OCI-M1 (cell line): ENCODE results near the gene FATE1.
"Not testable (repeated sequence)": the region's sequence is repeated elsewhere in the genome, so short reads cannot be mapped to it uniquely, and the experiment has no call there.

Experiments used
- DNase-seq: peaks from one replicate; lab custom pipeline; 2025; lab: John Stamatoyannopoulos, UW

Gene FATE1, protein sequence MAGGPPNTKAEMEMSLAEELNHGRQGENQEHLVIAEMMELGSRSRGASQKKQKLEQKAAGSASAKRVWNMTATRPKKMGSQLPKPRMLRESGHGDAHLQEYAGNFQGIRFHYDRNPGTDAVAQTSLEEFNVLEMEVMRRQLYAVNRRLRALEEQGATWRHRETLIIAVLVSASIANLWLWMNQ

DNA sequence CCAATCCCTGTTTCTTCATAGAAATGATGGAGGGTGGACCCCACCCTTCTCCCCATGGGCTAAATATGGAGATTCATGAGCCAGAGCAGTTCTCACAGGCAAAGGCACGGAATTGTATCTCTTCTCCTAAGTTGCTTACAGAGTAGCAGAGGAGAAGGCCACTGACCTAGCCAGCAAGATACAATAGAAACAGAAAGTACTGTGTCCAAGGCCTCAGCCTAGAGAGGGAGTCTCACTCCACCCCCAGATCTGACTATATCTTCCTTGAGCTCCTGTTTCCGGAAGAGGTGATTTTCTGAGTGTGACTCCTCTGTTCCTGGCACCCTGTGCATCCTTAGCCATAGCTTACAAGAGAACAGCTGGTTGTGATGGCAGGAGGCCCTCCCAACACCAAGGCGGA, at the start of gene FATE1:
FATE1 (plus strand) TSS at position 284 of the 400 bp plus-strand sequence; CDS start at position 369, 85 bp downstream.
- no peak for DNase-seq

DNA sequence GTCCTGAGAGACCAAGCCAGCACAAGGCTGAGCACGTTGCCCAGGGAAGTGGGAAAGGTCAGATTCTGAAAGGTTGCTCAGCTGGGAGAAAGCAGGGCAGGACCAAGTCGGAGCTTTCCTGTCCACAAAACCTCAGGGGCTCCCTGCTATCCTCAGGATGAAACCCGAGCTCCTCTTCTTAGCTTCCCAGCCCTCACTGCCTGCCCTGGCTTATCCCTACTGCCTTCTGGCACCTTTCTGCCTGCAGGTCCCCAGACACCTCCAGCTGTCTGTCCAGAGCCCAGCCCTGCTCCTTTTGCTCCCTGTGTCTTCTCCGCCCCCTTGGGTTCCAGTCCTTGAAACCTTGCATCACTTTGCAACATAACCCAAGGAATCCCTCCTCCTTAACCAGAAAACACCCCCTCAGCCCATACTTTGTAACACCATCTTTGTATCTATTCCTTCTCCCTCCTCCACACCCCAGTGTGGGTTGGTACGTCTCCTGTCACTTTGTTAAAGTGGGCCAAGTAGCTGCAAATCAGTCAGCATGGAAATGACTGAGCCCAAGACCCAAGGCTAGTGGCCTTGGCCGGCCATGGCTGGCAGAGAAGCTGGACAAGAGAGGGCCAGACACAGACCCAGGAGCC, 40.6 kb upstream of the FATE1 start:
- no peak for DNase-seq

DNA sequence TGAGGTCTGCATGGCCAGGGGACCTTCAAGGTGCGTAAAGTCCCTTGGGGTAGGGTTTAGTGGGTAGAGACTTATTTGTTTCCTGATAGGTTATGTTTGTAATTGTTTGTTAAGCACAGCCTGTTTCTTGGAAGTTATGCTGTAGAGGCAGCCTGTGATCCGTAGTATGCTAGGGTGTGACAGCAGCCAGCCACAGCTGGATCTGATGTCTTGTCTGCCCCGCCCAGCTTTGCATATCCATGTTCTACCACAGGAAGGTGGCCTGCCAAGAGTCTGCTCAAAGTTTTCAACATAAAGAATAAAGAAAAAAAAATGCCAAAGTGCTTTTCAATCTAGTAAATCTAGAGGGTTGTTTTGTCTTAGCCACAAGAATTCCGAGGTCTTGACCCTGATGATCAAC, 39.6 kb upstream of the FATE1 start:
- DNase-seq = no peak

DNA sequence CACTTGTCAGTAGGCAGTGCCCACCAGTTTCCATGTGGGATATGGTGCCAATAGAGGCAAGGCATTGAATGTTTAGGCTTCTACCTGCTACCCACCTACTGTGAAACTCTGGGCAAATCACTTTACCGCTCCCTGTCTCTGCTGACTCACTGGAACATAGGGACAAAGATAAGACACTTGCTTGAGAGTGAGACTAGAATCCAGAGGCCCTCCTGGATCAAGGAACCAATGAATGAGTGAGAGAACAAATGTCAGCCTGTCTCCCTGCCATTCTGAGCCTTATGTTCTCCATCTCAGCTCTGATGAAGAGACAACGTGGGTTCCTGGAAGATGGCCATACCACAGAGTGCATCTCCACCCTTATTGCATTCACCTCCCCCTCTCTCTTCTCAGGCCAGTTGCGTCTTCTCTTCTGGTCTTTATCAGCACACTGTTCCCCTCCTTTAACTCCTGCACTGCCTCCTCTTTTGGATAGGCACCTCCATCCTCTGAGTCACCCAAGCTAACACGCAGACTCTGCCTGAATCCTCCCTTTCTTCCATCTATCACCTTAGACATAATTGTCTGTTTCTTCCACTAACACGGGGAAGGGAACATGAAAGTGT, 35.9 kb upstream of the FATE1 start:
- DNase-seq = peak; percentile 29

DNA sequence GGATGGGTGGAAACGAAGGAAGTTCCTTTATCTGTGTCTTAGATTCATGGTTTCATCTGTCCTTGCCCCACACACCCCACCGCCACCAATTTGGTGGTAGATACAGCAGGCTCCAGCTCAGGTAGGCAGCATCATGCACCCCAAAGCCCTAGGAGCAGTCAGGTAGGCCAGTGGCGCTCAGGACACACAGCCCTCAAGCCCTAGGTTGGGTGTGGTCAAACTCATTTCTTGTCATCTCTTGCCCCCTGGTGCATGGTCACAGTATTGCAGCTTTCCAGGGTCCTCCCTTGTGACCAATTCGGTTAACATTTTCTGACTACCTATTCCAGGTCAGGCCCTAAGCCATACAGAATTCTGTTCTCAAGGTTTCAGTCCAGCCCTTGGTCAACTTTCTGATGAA, 35.0 kb upstream of the FATE1 start:
- peak; percentile 72 for DNase-seq

DNA sequence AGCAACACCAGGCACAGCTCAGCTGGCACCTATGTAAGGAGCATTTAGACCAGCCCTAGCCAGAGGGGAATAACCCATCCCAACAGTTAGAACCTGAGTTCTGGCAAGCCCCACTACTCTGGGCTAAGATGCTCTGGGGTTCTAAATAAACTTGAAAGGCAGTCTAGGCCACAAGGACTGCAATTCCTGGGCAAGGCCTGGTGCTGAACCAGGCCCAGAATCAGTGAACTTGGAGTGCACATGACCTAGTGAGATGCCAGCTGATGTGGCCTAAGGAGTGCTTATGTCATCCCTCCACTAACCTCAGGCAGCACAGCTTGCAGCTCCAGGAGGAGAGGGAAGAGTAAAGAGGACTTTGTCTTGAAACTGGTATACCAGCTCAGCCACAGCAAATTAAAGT, 28.2 kb upstream of the FATE1 start:
- DNase-seq = no peak

DNA sequence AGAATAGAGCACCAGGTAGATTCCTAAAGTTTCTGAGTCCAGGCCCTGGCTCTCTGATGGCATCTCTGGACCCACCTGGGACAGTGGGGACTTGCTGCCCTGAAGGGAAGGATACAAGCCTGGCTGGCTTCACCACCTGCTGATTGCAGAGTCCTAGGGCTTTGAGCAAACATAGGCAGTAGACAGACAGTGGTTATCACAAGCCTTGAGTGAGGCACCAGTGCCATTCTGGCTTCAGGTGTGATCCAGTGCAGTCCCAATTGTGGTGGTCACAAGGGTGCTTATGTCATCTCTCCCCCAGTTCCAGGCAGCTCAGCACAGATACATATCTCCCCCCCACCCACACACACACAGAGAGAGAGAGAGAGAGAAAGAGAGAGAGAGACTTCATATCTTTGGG, 27.1 kb upstream of the FATE1 start:
- DNase-seq = no peak

DNA sequence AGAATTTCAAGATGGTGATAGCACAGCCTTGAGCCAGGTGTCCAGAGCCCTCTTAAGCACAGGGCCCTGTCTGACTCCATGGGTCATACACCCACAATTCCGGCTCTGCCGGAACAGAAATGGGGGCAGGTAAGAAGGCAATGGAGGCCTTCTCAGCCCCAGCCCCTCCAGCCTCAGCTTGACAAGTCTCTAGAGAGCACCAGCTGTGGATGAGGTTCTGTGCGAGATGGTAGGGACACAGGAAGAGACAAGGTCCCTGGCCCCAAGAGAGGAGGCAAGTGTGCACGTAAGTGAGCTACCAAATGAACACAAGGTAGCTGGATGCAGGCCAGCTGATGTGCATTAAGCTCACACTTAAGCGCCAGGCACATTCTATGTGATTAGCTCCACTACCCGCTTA, 23.0 kb upstream of the FATE1 start:
- DNase-seq = no peak

DNA sequence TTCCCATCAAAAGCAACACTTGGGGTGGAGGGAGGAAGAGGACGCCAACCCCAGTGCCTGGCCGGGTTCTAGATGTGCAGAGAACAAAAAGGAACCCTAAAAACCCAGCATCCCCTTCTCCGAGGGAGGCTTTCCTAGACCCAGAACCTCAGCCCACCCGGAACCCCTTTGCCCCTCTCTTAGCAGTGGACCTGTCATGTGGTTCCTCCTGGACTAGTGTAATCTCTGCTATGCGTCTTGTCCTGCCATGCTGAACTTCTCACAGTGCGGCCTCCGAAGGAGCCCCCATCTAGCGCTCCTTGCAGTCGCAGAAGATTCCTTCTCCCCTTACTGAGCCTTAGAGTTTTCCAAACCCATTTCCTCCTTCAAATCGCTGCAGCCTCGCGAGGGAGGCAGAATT, 21.7 kb upstream of the FATE1 start:
- no peak for DNase-seq

DNA sequence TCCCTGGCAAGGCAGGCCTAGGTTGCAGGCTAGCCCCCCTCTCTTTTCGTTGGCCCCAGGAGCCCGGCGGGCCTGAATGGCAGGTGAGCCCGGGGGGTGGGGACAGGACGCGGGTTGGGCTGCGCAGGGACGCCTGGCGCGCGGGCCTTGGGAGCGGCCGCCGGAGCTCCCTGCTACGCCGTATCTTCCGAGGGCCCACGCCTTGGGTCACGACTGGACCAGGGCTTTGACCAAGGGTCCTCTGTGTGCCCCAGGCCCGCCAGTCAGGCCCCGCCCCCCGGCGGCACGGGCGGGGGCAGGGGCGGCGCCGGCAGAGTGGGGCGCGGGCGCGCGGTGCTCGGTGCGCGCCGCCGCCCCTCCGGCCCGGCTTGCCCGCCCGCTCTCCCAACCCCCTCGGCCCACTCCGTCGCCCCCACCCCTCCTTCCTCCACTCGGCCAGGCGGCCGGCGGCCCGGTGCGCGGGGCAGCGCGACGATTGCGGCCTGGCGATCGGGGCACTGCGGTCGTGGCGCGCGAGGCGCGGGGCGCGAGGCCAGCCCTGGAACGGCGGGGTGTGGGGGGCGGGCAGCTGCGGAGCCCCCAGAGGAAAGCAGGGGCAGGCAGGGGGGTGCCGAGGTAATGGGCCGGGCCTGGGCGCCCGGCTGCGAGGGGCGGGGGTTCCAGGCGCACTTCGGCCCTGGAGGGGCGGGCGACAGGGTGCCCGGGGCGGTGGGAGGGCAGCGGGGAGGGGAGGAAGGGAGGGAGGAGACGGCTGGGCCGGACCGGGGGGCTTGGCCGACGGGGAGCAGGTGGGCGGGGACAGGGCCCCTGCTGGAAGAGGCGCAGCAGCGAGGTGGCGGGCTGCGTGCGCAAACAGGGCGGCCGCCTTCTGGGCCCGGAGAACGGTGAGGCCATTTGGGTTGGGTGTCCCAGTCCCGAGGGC, 20.9 kb upstream of the FATE1 start, which contains the start of gene PRRG3:
PRRG3 (plus strand) TSS at position 798 of the 922 bp plus-strand sequence. CDS start 3,357 bp downstream, outside the sequence.
- DNase-seq = no peak

DNA sequence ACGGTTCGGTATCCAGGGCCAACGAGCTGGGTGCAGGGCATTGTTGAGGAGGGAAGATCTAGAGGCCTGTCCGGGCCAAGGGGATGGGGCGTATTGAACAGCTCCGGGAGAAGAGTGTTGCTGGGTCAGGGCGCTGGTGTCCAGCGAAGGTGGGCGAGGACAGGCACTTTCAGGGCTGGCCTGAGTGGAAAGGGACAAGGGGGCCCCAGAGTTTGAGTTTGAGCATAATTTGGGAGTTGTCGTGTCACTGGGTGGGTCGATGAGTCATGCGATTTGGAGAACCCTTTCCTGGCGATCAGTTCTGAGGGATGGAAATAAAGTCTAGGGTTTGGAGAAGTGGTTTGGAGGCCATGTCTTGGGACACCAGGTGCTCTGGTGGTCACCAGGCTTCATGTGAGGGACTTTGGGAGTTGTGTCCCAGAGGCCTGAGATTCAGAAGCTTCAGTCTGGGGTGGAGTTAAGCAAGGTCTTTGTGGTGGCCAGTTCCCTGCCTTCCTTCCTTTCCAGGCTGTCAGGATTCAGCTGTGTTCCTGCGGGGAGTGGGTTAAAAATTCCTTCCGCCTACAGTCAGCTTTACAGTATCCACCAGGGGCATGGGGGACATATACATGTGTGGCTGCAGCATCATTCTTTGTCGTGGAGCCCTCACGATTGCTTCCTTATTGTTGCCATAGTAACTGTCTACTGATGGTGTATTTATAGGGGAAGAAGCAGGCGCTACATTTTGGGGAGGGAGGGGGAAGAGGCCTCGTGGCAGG, 20.1 kb upstream of the FATE1 start:
- no peak for DNase-seq

DNA sequence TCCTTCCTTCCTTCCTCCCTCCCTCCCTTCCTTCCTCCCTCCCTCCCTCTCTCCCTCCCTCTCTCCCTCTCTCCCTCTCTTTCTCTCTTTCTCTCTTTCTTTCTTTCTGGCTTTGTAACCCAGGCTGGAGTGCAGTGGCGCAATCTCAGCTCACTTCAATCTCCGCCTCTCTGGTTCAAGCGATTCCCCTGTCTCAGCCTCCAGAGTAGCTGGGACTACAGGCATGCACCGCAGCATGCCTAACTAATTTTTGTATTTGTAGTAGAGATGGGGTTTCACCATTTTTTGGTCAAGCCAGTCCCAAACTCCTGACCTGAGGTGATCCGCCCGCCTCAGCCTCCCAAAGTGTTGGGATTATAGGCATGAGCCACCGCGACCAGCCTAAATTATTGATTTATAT, 18.8 kb upstream of the FATE1 start:
- DNase-seq = not testable (repeated sequence)

DNA sequence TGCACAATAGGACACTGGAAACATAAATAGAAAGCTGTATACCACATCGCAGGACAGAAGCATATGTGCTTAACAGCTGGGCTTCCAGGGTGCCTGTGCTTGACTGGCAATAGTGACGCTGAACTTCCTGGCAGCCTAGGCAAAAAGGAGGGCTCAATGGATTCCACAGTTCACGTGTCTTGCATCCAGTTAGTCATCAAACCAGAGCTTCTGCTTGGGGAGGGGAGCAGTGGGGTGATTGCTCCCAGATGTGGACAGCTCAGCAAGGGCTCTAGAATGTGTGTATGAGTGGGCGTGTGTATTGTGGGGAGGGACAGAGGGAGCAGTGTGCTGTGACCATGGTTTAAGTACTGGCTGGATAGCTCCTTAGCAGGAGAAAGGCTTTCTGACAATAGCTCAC, 18.3 kb upstream of the FATE1 start:
- DNase-seq = no peak

DNA sequence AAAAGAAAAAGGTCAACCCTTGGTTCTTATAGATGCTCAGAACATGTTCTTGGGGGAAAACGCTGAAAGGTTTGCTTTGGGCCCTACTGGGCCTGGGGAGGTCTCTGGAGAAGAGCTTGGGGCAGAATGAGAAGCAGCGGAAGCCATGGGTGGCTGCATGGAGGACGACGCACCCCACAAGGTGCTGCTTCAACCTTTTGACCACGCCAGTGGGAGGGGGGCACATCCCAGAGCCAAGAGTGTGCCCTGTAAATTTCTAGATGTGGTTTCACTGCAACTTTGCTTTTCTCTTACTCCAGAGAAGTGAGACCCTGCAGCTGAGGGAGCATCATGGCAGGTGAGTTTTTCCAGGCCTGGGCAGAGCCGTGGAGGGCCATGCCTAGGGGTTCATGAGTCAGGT, 17.4 kb upstream of the FATE1 start:
- DNase-seq = no peak

DNA sequence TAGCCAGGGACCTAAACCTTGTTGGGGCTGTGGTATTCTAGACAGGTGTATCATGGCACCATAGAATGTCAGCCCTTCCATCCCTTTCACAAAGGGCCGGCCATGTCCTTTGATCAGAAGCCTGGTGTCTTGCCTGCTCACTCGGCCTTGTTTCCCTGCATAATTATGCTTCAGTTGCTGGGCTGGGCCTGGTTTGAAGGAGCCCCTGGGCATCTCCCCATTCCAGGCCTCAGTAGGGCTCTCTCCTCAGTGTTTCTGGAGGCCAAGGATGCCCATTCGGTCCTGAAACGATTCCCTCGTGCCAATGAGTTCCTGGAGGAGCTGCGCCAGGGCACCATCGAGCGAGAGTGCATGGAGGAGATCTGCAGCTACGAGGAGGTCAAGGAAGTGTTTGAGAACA, 16.1 kb upstream of the FATE1 start:
- no peak for DNase-seq

DNA sequence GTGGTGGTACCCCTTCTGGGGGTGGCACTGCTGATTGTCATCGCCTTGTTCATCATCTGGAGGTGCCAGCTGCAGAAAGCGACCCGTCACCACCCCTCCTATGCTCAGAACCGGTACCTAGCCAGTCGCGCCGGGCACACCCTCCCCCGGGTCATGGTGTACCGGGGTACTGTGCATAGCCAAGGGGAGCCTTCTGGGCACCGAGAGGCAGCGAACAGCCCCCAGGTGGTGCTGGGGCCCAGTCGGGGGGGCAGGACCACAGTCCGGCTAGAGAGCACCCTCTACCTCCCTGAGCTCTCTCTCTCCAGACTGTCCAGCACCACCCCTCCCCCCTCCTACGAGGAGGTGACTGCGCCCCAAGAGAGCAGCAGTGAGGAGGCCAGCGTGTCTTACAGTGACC, 15.3 kb upstream of the FATE1 start:
- no peak for DNase-seq

DNA sequence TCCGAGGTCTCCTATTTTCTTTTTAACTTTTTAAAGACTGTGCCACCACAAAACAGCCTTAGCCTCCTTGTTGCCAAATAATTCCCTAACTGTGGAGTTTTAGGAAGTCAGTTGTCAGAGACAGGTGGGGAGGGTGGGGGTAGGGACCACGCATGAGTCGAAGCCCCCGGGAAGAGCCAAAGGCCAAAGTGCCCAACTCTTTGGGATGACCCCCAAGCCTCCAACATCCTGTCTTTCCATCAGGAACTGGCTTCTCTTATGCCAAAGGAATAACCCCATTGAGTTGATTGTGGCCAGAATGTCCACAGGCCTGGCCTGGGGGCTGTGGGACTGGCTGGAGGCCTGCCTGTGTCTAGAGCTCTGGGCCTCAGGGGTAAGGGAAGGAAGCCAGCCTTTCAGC, 14.8 kb upstream of the FATE1 start:
- DNase-seq = no peak

DNA sequence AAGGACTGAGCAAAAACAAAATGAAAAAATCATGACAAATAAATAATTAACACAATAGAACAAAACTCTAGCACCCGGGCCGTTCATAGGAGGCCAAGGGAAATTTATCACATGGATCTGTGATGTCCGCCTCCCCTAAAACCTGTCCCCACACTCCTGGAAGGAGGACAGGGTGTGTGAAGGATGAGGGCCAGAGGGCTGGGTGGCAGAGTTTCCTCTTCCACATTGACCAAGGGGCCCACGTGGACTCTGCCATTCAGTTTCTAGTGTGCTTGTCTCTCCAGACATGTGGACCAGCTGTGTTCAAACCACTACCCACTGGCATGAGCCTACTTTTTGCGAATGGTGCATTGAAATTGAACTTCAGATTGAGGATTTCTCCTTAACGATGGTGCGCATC, 14.3 kb upstream of the FATE1 start:
- DNase-seq = no peak

DNA sequence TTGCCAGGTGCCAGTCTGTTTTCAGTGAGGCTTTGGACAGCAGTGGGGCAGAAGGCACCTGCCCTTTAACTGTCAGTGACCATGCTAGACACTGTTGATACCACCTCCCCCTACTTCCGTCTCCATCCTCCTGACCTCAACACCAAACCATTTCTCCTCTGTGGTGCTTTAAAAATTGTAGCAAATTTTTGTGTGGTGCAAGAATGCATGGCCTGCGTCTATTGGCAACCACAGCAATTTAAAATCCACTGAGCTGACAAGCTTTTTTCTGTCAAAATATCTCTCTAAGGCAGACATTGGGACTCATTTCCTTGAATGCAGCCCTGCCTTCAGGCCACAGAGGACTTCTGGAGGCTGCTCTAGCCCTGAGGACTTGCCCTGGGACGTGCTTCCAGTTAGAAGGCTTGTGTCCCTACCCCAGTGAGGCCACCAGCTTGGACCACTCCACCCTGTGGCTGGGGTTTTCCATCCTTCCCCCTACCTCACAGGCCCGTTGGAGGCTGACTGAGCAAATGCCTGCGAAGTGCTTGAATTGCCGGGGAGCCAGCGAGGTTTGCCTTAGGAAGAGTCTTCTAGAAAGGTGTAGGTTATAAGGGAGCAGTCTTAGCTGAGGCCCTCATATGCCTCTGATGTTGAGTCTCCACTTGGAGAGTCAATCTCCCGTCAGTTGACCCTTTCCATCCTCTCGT, 13.7 kb upstream of the FATE1 start:
- DNase-seq = no peak

DNA sequence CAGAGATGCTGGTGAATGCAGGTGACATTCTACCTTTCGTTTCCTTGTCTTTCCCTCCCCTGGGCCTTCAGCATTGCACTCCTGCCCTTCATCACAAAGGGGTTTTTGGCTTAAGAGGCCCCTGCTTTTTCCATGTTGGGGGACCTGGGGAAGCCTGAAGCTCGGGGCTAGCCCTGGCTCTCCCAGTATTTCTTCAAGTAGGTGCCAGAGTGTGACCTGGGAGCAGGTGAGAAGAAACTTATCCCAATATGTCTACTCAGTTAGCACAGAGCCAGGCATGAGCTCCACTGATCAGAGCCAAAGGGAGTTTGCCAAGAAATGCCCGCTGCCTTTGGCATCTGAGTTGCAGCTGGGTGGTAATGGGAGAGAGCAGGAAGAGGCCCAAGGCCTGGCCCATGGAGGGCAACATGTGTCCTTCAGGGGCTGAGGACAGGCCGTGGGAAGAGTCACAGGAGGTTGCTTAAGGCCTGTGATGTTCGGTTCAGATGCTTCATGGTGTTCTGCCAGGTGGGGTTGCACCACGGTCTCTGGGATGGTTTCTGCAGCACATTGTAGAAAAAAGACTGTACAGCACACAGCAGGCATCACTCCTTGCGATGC, 13.0 kb upstream of the FATE1 start:
- DNase-seq = no peak

DNA sequence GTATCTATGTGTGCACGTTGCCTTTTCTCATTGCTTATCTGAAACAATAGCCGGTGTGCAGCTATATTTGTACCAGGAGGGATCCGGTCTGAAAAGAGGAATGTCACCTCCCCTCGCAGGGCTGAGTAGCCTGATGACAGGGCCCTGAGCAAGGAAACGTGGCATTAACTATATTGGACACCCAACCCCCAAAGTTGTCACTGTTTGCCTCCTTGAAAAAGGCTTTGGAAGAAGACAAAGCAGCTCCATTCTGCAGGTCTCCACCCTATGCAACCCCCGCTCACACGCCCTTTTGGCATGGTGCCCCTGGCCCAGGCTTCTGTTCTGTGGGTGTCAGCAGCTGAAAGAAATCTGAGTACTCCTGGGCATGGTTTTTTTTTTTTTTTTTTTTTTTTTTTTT, 12.3 kb upstream of the FATE1 start:
- DNase-seq = no peak
